HepG2 (cell line): ENCODE measurements around the gene MRPL54. TPM values are rescaled to one million over a fixed set of nuclear protein-coding genes. Genes with fewer than 3 reads are reported as not detected.

Source experiments
- BRD4 ChIP-seq: sonication (generic); formaldehyde crosslinking; IDR thresholded peaks from 2 replicates; pipeline ENCODE4 v1.4.0; 2020; ENCODE audit warnings: missing genetic modification reagents
- ELF1 ChIP-seq: sonication (generic); formaldehyde crosslinking; IDR thresholded peaks from 2 replicates; pipeline ENCODE4 v1.4.0; 2020; ENCODE audit warnings: missing genetic modification reagents
- FOXM1 ChIP-seq: sonication (generic); formaldehyde crosslinking; IDR thresholded peaks from 2 replicates; pipeline ENCODE4 v1.5.0; 2020; ENCODE audit warnings: missing genetic modification reagents
- GTF2F1 ChIP-seq: fragments of 150-350 bp; IDR thresholded peaks from 2 replicates; pipeline ENCODE4 v1.6.1; 2014; ENCODE audit warnings: low read length
- MBNL3 ChIP-seq: fragments of 250-450 bp; sonication (Bioruptor Pico); conservative IDR thresholded peaks from 2 replicates; pipeline ENCODE4 v1.8.0; 2022; ENCODE audit warnings: mild to moderate bottlenecking, inconsistent platforms
- PHB2 ChIP-seq: fragments of 450-650 bp; IDR thresholded peaks from 2 replicates; pipeline ENCODE4 v1.6.1; 2018; ENCODE audit not compliant: partially characterized antibody
- RFX5 ChIP-seq: IDR thresholded peaks from 2 replicates; pipeline ENCODE4 v1.6.1; 2011; ENCODE audit warnings: low read depth, low read length, improper control_type of control experiment
- SNRNP70 ChIP-seq: fragments of 200-400 bp; formaldehyde crosslinking; IDR thresholded peaks from 2 replicates; pipeline ENCODE4 v1.6.1; 2017; ENCODE audit warnings: mild to moderate bottlenecking, low read depth, low read length, moderate library complexity
- SP4 ChIP-seq: sonication (generic); formaldehyde crosslinking; IDR thresholded peaks from 2 replicates; pipeline ENCODE4 v1.8.1; 2023; ENCODE audit warnings: mild to moderate bottlenecking, missing genetic modification reagents
- SSRP1 ChIP-seq: IDR thresholded peaks from 2 replicates; pipeline ENCODE4 v1.6.1; 2016; ENCODE audit warnings: control low read depth
- TBX2 ChIP-seq: sonication (generic); formaldehyde crosslinking; IDR thresholded peaks from 2 replicates; pipeline ENCODE4 v1.5.0; 2020; ENCODE audit warnings: missing genetic modification reagents, mild to moderate bottlenecking, borderline replicate concordance
- YEATS2 ChIP-seq: sonication (generic); formaldehyde crosslinking; IDR thresholded peaks from 2 replicates; pipeline ENCODE4 v1.4.0; 2020; ENCODE audit warnings: missing genetic modification reagents, borderline replicate concordance
- ZNF768 ChIP-seq: sonication (generic); formaldehyde crosslinking; IDR thresholded peaks from 2 replicates; pipeline ENCODE4 v1.4.0; 2020; ENCODE audit warnings: missing genetic modification reagents
- polyA plus RNA-seq, 8 experiments: library from polyadenylated mRNA; depleted of rRNA in 3 of 8; stranded (reverse) in 7 of 8; unstranded in 1 of 8; fragments of >200 nt; fragmentation: Illumina TruSeq in 4 of 8; extraction: Trizol in 4 of 8; gene quantifications; 2 replicates each; pipeline versions ENCODE4 v1.2.1 to v1.2.3, GENCODE V29; 2011 to 2016; ENCODE audit warnings: low read depth in 4 of 8, missing spikeins in 1 of 8, mixed read lengths in 1 of 8; ENCODE audit not compliant: insufficient read depth in 1 of 8
- total RNA-seq, 5 experiments: library from RNA; depleted of rRNA; stranded (reverse); fragments of >200 nt; fragmentation: Illumina TruSeq; extraction: Trizol; gene quantifications; 2 replicates each; pipeline ENCODE4 v1.2.3, GENCODE V29; 2016; ENCODE audit warnings: low read depth in 1 of 5
- TF ChIP-seq, protein P1 (sequence below): sonication (generic); formaldehyde crosslinking; IDR thresholded peaks from 2 replicates; pipeline ENCODE4 v1.5.0; 2020; ENCODE audit warnings: mild to moderate bottlenecking, missing genetic modification reagents, borderline replicate concordance
- TF ChIP-seq, protein P2 (sequence below): sonication (generic); formaldehyde crosslinking; IDR thresholded peaks from 2 replicates; pipeline ENCODE4 v1.4.0; 2020; ENCODE audit warnings: mild to moderate bottlenecking, missing genetic modification reagents
- TF ChIP-seq, protein P3 (sequence below): sonication (generic); formaldehyde crosslinking; IDR thresholded peaks from 2 replicates; pipeline ENCODE4 v1.4.0; 2020; ENCODE audit warnings: mild to moderate bottlenecking, missing genetic modification reagents
- TF ChIP-seq, protein P4 (sequence below): sonication (generic); formaldehyde crosslinking; IDR thresholded peaks from 2 replicates; pipeline ENCODE4 v1.4.0; 2020; ENCODE audit warnings: missing genetic modification reagents

The MRPL54 gene
- total and polyA plus RNA-seq, 2 of the 13 experiments (the other 11 are each of a cell fraction or from before 2014, with no cell fraction given), result 36.8 to 66.9 TPM

DNA sequence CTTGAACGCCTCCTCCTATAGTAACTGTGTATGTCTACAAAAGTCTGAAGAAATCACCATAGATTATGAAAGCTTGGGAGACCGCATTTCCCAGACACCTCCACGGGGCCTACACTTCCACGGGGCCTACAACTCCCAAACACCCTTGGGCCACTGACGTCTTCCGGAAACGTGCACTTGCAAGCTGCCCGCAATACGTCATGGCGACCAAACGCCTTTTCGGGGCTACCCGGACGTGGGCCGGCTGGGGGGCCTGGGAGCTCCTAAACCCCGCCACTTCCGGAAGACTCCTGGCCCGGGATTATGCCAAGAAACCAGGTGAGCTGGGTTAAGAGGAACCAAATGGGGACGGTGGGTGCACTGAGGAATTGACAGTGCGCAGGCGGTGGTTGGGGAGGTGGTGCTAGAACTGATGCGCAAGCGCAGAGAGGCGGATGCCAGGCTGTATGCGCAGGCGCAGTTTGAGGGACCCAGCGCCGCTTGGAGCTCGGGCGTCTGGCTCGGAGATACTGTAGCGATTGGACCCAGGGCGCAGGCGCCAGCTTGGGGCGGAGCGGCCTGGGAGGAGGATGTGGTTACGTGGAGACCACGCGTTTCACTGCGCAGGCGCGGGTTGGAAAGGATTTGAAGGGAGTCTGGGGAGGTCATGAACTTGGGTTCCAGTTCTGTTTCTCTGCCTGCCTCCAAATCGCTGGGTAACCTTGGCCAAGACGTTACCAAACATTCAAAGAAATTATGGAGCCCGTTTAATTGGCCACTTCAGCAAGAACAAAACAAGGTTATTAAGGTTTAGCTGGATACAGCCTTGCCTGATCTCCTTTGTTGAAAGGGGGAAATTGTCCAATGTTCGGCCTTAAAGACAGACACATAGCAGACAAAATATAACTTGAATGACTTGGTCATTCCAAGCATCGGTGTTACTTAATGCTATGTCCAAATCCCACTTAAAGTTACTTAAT lies at the start of gene MRPL54 (continued):
- TF ChIP-seq, protein P1, sequence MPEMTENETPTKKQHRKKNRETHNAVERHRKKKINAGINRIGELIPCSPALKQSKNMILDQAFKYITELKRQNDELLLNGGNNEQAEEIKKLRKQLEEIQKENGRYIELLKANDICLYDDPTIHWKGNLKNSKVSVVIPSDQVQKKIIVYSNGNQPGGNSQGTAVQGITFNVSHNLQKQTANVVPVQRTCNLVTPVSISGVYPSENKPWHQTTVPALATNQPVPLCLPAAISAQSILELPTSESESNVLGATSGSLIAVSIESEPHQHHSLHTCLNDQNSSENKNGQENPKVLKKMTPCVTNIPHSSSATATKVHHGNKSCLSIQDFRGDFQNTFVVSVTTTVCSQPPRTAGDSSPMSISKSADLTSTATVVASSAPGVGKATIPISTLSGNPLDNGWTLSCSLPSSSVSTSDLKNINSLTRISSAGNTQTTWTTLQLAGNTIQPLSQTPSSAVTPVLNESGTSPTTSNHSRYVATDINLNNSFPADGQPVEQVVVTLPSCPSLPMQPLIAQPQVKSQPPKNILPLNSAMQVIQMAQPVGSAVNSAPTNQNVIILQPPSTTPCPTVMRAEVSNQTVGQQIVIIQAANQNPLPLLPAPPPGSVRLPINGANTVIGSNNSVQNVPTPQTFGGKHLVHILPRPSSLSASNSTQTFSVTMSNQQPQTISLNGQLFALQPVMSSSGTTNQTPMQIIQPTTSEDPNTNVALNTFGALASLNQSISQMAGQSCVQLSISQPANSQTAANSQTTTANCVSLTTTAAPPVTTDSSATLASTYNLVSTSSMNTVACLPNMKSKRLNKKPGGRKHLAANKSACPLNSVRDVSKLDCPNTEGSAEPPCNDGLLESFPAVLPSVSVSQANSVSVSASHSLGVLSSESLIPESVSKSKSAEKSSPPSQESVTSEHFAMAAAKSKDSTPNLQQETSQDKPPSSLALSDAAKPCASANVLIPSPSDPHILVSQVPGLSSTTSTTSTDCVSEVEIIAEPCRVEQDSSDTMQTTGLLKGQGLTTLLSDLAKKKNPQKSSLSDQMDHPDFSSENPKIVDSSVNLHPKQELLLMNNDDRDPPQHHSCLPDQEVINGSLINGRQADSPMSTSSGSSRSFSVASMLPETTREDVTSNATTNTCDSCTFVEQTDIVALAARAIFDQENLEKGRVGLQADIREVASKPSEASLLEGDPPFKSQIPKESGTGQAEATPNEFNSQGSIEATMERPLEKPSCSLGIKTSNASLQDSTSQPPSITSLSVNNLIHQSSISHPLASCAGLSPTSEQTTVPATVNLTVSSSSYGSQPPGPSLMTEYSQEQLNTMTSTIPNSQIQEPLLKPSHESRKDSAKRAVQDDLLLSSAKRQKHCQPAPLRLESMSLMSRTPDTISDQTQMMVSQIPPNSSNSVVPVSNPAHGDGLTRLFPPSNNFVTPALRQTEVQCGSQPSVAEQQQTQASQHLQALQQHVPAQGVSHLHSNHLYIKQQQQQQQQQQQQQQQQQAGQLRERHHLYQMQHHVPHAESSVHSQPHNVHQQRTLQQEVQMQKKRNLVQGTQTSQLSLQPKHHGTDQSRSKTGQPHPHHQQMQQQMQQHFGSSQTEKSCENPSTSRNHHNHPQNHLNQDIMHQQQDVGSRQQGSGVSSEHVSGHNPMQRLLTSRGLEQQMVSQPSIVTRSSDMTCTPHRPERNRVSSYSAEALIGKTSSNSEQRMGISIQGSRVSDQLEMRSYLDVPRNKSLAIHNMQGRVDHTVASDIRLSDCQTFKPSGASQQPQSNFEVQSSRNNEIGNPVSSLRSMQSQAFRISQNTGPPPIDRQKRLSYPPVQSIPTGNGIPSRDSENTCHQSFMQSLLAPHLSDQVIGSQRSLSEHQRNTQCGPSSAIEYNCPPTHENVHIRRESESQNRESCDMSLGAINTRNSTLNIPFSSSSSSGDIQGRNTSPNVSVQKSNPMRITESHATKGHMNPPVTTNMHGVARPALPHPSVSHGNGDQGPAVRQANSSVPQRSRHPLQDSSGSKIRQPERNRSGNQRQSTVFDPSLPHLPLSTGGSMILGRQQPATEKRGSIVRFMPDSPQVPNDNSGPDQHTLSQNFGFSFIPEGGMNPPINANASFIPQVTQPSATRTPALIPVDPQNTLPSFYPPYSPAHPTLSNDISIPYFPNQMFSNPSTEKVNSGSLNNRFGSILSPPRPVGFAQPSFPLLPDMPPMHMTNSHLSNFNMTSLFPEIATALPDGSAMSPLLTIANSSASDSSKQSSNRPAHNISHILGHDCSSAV (CRISPR knock-in tag), result no peak
- no peak for TF ChIP-seq SSRP1 (CRISPR knock-in tag)
- TF ChIP-seq, protein P2, sequence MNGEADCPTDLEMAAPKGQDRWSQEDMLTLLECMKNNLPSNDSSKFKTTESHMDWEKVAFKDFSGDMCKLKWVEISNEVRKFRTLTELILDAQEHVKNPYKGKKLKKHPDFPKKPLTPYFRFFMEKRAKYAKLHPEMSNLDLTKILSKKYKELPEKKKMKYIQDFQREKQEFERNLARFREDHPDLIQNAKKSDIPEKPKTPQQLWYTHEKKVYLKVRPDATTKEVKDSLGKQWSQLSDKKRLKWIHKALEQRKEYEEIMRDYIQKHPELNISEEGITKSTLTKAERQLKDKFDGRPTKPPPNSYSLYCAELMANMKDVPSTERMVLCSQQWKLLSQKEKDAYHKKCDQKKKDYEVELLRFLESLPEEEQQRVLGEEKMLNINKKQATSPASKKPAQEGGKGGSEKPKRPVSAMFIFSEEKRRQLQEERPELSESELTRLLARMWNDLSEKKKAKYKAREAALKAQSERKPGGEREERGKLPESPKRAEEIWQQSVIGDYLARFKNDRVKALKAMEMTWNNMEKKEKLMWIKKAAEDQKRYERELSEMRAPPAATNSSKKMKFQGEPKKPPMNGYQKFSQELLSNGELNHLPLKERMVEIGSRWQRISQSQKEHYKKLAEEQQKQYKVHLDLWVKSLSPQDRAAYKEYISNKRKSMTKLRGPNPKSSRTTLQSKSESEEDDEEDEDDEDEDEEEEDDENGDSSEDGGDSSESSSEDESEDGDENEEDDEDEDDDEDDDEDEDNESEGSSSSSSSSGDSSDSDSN, result no peak
- TF ChIP-seq BRD4, result no peak
- no peak for TF ChIP-seq PHB2
- peak; percentile 82; the same call in 1 of the 2 replicates for TF ChIP-seq GTF2F1
- peak; percentile 49; the same call in 1 of the 2 replicates for TF ChIP-seq YEATS2 (CRISPR knock-in tag)
- TF ChIP-seq ELF1 (CRISPR knock-in tag), result peak; percentile 93
- TF ChIP-seq TBX2 (CRISPR knock-in tag), result peak; percentile 70; the same call in 1 of the 2 replicates
- TF ChIP-seq RFX5, result no peak
- no peak for TF ChIP-seq FOXM1
- TF ChIP-seq, protein P3, sequence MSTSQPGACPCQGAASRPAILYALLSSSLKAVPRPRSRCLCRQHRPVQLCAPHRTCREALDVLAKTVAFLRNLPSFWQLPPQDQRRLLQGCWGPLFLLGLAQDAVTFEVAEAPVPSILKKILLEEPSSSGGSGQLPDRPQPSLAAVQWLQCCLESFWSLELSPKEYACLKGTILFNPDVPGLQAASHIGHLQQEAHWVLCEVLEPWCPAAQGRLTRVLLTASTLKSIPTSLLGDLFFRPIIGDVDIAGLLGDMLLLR (CRISPR knock-in tag), result no peak
- no peak for TF ChIP-seq SP4 (CRISPR knock-in tag)
- TF ChIP-seq ZNF768, result peak; percentile 53; the same call in 1 of the 2 replicates
- TF ChIP-seq SNRNP70, result no peak
- TF ChIP-seq, protein P4, sequence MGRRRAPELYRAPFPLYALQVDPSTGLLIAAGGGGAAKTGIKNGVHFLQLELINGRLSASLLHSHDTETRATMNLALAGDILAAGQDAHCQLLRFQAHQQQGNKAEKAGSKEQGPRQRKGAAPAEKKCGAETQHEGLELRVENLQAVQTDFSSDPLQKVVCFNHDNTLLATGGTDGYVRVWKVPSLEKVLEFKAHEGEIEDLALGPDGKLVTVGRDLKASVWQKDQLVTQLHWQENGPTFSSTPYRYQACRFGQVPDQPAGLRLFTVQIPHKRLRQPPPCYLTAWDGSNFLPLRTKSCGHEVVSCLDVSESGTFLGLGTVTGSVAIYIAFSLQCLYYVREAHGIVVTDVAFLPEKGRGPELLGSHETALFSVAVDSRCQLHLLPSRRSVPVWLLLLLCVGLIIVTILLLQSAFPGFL (CRISPR knock-in tag), result no peak
- TF ChIP-seq MBNL3 (CRISPR knock-in tag), result no peak
